H9 (cell line): ENCODE data around the gene VOPP1. TPM values are rescaled to one million over a fixed set of nuclear protein-coding genes. Genes with fewer than 3 reads are reported as not detected.

Source experiments
- DNase-seq: peaks from one replicate; pipeline ENCODE4 v3.0.0-alpha.2; 2017
- H2AFZ ChIP-seq: one replicate; pipeline ENCODE4 v1.6.1; 2013; ENCODE audit warnings: mild to moderate bottlenecking, low read length, control low read depth, moderate library complexity
- H2AK5ac ChIP-seq: 2 replicates; pipeline ENCODE4 v1.6.1; 2013; ENCODE audit warnings: low read length, control low read depth, mixed read lengths; ENCODE audit not compliant: insufficient read length
- H2BK120ac ChIP-seq: one replicate; pipeline ENCODE4 v1.6.1; 2013; ENCODE audit warnings: low read depth, mild to moderate bottlenecking, low read length, control low read depth, inconsistent platforms; ENCODE audit not compliant: poor library complexity, severe bottlenecking
- H2BK12ac ChIP-seq: 2 replicates; pipeline ENCODE4 v1.6.1; 2013; ENCODE audit warnings: low read length, control low read depth, mixed read lengths, low read depth; ENCODE audit not compliant: insufficient read length
- H2BK15ac ChIP-seq: 2 replicates; pipeline ENCODE4 v1.6.1; 2013; ENCODE audit warnings: low read depth, low read length, control low read depth
- H2BK20ac ChIP-seq: one replicate; pipeline ENCODE4 v1.6.1; 2013; ENCODE audit warnings: low read depth, mild to moderate bottlenecking, low read length, control low read depth, inconsistent platforms; ENCODE audit not compliant: poor library complexity, severe bottlenecking
- H2BK5ac ChIP-seq: 2 replicates; pipeline ENCODE4 v1.6.1; 2013; ENCODE audit warnings: low read length, control low read depth, mixed read lengths; ENCODE audit not compliant: insufficient read length
- H3K14ac ChIP-seq: 2 replicates; pipeline ENCODE4 v1.6.1; 2013; ENCODE audit warnings: low read length, control low read depth; ENCODE audit not compliant: insufficient read depth
- H3K18ac ChIP-seq: 2 replicates; pipeline ENCODE4 v1.6.1; 2013; ENCODE audit warnings: low read depth, mild to moderate bottlenecking, mixed read lengths, low read length, control low read depth; ENCODE audit not compliant: insufficient read length
- H3K23ac ChIP-seq: 2 replicates; pipeline ENCODE4 v1.6.1; 2013; ENCODE audit warnings: low read length, control low read depth, mixed read lengths, low read depth; ENCODE audit not compliant: insufficient read length
- H3K23me2 ChIP-seq: 2 replicates; pipeline ENCODE4 v1.6.1; 2013; ENCODE audit warnings: low read depth, mild to moderate bottlenecking, mixed read lengths, low read length, control low read depth; ENCODE audit not compliant: insufficient read length, poor library complexity, severe bottlenecking
- H3K27ac ChIP-seq: 2 replicates; pipeline ENCODE4 v1.5.1; 2013; ENCODE audit warnings: low read length, control low read depth, mixed read lengths, low read depth; ENCODE audit not compliant: insufficient read length
- H3K27me3 ChIP-seq: 2 replicates; pipeline ENCODE4 v1.6.1; 2013; ENCODE audit warnings: low read length, control low read depth, inconsistent platforms; ENCODE audit not compliant: insufficient read depth
- H3K4ac ChIP-seq: 2 replicates; pipeline ENCODE4 v1.6.1; 2013; ENCODE audit warnings: low read depth, mild to moderate bottlenecking, control low read depth, inconsistent platforms, low read length, moderate library complexity
- H3K4me1 ChIP-seq: 2 replicates; pipeline ENCODE4 v1.6.1; 2013; ENCODE audit warnings: low read length, control low read depth, inconsistent platforms; ENCODE audit not compliant: insufficient read depth
- H3K4me2 ChIP-seq: 2 replicates; pipeline ENCODE4 v1.6.1; 2013; ENCODE audit warnings: low read length, control low read depth, mixed read lengths; ENCODE audit not compliant: insufficient read length, insufficient read depth
- H3K56ac ChIP-seq: 2 replicates; pipeline ENCODE4 v1.6.1; 2013; ENCODE audit warnings: low read depth, mild to moderate bottlenecking, mixed read lengths, low read length, control low read depth; ENCODE audit not compliant: insufficient read length
- H3K79me1 ChIP-seq: 2 replicates; pipeline ENCODE4 v1.6.1; 2013; ENCODE audit warnings: low read depth, mild to moderate bottlenecking, moderate library complexity, low read length, control low read depth, inconsistent platforms; ENCODE audit not compliant: insufficient read depth, poor library complexity, severe bottlenecking
- H3K79me2 ChIP-seq: 2 replicates; pipeline ENCODE4 v1.6.1; 2013; ENCODE audit warnings: low read length, control low read depth, inconsistent platforms; ENCODE audit not compliant: insufficient read depth
- H3K9ac ChIP-seq: 2 replicates; pipeline ENCODE4 v1.6.1; 2013; ENCODE audit warnings: low read length, control low read depth, mixed read lengths; ENCODE audit not compliant: insufficient read length; ENCODE audit errors: extremely low read depth
- H3K9me3 ChIP-seq: one replicate; pipeline ENCODE4 v1.6.1; 2013; ENCODE audit warnings: low read depth, low read length, inconsistent platforms; ENCODE audit not compliant: control insufficient read depth
- H3T11ph ChIP-seq: one replicate; pipeline ENCODE4 v1.6.1; 2013; ENCODE audit warnings: mild to moderate bottlenecking, low read length, control low read depth, inconsistent platforms
- H4K20me1 ChIP-seq: one replicate; pipeline ENCODE4 v1.6.1; 2013; ENCODE audit not compliant: control insufficient read depth, insufficient read length, insufficient read depth
- H4K5ac ChIP-seq: 2 replicates; pipeline ENCODE4 v1.6.1; 2013; ENCODE audit warnings: low read depth, mild to moderate bottlenecking, mixed read lengths, low read length, control low read depth; ENCODE audit not compliant: insufficient read length
- H4K8ac ChIP-seq: replicated peaks from 2 replicates; pipeline ENCODE4 v1.6.1; 2013; ENCODE audit warnings: low read length, control low read depth, mixed read lengths, low read depth; ENCODE audit not compliant: insufficient read length
- H4K91ac ChIP-seq: 2 replicates; pipeline ENCODE4 v1.6.1; 2013; ENCODE audit warnings: low read depth, mild to moderate bottlenecking, moderate library complexity, mixed read lengths, low read length, control low read depth; ENCODE audit not compliant: insufficient read length
- H3K27ac Mint-ChIP-seq, 3 experiments: 2 replicates in 2 of 3; 3 replicates in 1 of 3; pipeline ENCODE4 v1.8.0; 2020 to 2021; ENCODE audit warnings: mixed read lengths in 3 of 3, mild to moderate bottlenecking in 1 of 3, moderate library complexity in 1 of 3
- H3K27me3 Mint-ChIP-seq: 2 replicates; pipeline ENCODE4 v1.8.0; 2021; ENCODE audit warnings: low read depth, mild to moderate bottlenecking, moderate library complexity, mixed read lengths
- H3K36me3 Mint-ChIP-seq, 3 experiments: 2 replicates in 2 of 3; 3 replicates in 1 of 3; pipeline ENCODE4 v1.8.0; 2020 to 2021; ENCODE audit warnings: low read depth in 3 of 3, mixed read lengths in 3 of 3; ENCODE audit not compliant: insufficient read depth in 1 of 3
- H3K4me1 Mint-ChIP-seq, 2 experiments: 2 replicates each; pipeline ENCODE4 v1.8.0; 2020; ENCODE audit warnings: mixed read lengths in 2 of 2
- H3K4me3 Mint-ChIP-seq, 2 experiments: 2 replicates in 1 of 2; 3 replicates in 1 of 2; pipeline ENCODE4 v1.8.0; 2020 to 2021; ENCODE audit warnings: mild to moderate bottlenecking in 2 of 2, mixed read lengths in 2 of 2, moderate library complexity in 1 of 2
- H3K9me3 Mint-ChIP-seq, 2 experiments: 2 replicates in 1 of 2; 3 replicates in 1 of 2; pipeline ENCODE4 v1.8.0; 2020; ENCODE audit warnings: mild to moderate bottlenecking in 2 of 2, mixed read lengths in 2 of 2, moderate library complexity in 1 of 2
- WGBS: extraction: QIAGEN DNeasy Blood & Tissue Kit; methylation state at CpG from one replicate; pipeline ENCODE4 v1.1.7; 2013; ENCODE audit warnings: missing lambda C conversion rate, low lambda C conversion rate, mixed read lengths; ENCODE audit not compliant: insufficient read length; ENCODE audit errors: extremely low coverage; 5-methylcytosine and 5-hydroxymethylcytosine counted together
- total RNA-seq: library from RNA; stranded (reverse); gene quantifications from 2 replicates; pipeline ENCODE4 v1.2.1, GENCODE V29; 2021
- TF ChIP-seq, protein P1 (sequence below): fragments of 200-600 bp; sonication (generic); conservative IDR thresholded peaks from 3 replicates; pipeline ENCODE4 v1.8.0; 2021; ENCODE audit warnings: antibody characterized with exemption, mild to moderate bottlenecking

Gene VOPP1
- total RNA-seq, 1 experiment from 2014 or later = 55.7 TPM

DNA sequence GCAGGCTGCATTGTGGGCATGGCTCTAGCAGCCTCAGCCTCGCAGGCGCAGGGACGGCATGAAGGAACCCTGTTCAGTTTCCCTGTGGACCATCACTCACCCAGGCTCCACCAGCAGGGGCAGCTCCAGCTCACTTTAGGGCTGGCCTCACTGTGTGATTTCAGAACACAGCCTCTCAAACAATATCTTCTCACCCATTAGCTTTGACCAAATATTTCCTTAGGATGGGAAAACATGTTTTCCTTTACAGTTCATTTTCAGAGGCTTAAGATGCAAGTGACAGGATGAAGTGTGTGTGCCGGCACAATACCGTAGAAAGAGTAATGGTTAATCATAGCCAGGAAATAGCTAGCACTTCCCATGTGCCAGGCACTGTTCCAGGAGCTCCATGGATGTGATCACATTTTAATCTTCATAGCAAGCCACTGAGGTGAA, 149.0 kb downstream of the VOPP1 start:
- Histone ChIP-seq H3K18ac (no peak overlapping the region), H3K23me2 (no peaks in the 10 kb centered on the region), H3K27me3 (no peaks in the 10 kb centered on the region), H2AK5ac (no peak overlapping the region), H3K14ac (no peak overlapping the region; the same call in 1 of the 2 replicates), H3K4me2 (no peak overlapping the region), H2BK120ac (no peak overlapping the region), H3K56ac (no peak overlapping the region), H3K23ac (no peak overlapping the region), H3K9me3 (no peaks in the 10 kb centered on the region), H3T11ph (no peak overlapping the region), H4K8ac (no peak overlapping the region), H4K20me1 (no peaks in the 10 kb centered on the region), H4K5ac (no peak overlapping the region), H3K27ac (no peak overlapping the region), H3K79me2 (no peaks in the 10 kb centered on the region), H2BK5ac (no peak overlapping the region), H2AFZ (no peak overlapping the region), H4K91ac (no peak overlapping the region), H3K4me1 (peaks cover 4% of the 10 kb centered on the region), H3K4ac (no peak overlapping the region), H3K9ac (no peak overlapping the region), H2BK20ac (no peak overlapping the region), H3K79me1 (no peaks in the 10 kb centered on the region), H2BK12ac (no peak overlapping the region), H2BK15ac (no peak overlapping the region)
- Mint-ChIP-seq H3K4me3 (no peak overlapping the region), H3K27ac (no peak overlapping the region; a peak in 1 of 7 replicates), H3K4me1 (peaks cover 30 to 31% of the 10 kb centered on the region in 2 experiments), H3K36me3 (peaks cover 6 to 16% (median 9%) of the 10 kb centered on the region in 3 experiments; a peak in 6 of 7 replicates), H3K9me3 (no peaks in the 10 kb centered on the region), H3K27me3 (no peaks in the 10 kb centered on the region)
- DNase-seq = no peak
- no CpG with 5 or more reads among the region's 5 CpGs for WGBS
- TF ChIP-seq, protein P1, sequence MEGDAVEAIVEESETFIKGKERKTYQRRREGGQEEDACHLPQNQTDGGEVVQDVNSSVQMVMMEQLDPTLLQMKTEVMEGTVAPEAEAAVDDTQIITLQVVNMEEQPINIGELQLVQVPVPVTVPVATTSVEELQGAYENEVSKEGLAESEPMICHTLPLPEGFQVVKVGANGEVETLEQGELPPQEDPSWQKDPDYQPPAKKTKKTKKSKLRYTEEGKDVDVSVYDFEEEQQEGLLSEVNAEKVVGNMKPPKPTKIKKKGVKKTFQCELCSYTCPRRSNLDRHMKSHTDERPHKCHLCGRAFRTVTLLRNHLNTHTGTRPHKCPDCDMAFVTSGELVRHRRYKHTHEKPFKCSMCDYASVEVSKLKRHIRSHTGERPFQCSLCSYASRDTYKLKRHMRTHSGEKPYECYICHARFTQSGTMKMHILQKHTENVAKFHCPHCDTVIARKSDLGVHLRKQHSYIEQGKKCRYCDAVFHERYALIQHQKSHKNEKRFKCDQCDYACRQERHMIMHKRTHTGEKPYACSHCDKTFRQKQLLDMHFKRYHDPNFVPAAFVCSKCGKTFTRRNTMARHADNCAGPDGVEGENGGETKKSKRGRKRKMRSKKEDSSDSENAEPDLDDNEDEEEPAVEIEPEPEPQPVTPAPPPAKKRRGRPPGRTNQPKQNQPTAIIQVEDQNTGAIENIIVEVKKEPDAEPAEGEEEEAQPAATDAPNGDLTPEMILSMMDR = peak; percentile 39

Other genes with a start within 250 kb of the VOPP1 start
- 26.4 and 30.4 TPM in 2 replicates for gene LANCL2, start 207.2 kb downstream of the VOPP1 start, total RNA-seq